SK-N-SH (cell line): ENCODE data around the gene NEK8. TPM values are rescaled to one million over a fixed set of nuclear protein-coding genes. Genes with fewer than 3 reads are reported as not detected.

Experiments used
- CTCF ChIA-PET: fragments of 300-600, 350-600 bp; formaldehyde crosslinking; extraction: SDS; loops from one replicate; lab custom pipeline; 2021; lab: Yijun Ruan, JAX
- POLR2A ChIA-PET: fragments of 350-600 bp; sonication (Branson Sonifier 250); formaldehyde crosslinking; extraction: SDS; loops from one replicate; lab custom pipeline; 2020; ENCODE audit warnings: antibody characterized with exemption, inconsistent platforms; lab: Yijun Ruan, JAX
- DNase-seq: peaks from one replicate; pipeline ENCODE4 v3.0.0; 2012
- H2AFZ ChIP-seq: fragments of 200-600 bp; sonication (generic); 2 replicates; pipeline ENCODE4 v1.8.1; 2016; ENCODE audit warnings: antibody characterized with exemption, mild to moderate bottlenecking, low read depth
- H3F3A ChIP-seq: fragments of 200-600 bp; sonication (generic); replicated peaks from 2 replicates; pipeline ENCODE3; 2016; ENCODE audit warnings: antibody characterized with exemption, mild to moderate bottlenecking; ENCODE audit not compliant: insufficient read depth
- H3K27ac ChIP-seq, 2 experiments: fragments of 200-500 bp in 1 of 2; fragments of 200-600 bp in 1 of 2; sonication (Bioruptor generic) in 1 of 2; sonication (generic), shearing (Covaris generic) in 1 of 2; 2 replicates each; pipeline versions ENCODE4 v1.5.1 to v1.6.1; 2014 to 2016; ENCODE audit warnings: low read depth in 2 of 2, inconsistent platforms in 1 of 2, low read length in 1 of 2, mild to moderate bottlenecking in 1 of 2, mixed read lengths in 1 of 2
- H3K27me3 ChIP-seq: fragments of 200-600 bp; sonication (generic), shearing (Covaris generic); 2 replicates; pipeline ENCODE4 v1.6.1; 2016; ENCODE audit warnings: mixed run types; ENCODE audit not compliant: insufficient read depth
- H3K36me3 ChIP-seq, 2 experiments: fragments of 200-500 bp in 1 of 2; fragments of 200-600 bp in 1 of 2; sonication (Bioruptor generic) in 1 of 2; sonication (generic) in 1 of 2; replicated peaks in 1 of 2; 2 replicates each; pipeline versions ENCODE3 to v1.5.1; 2014 to 2016; ENCODE audit warnings: low read length in 1 of 2, mild to moderate bottlenecking in 1 of 2; ENCODE audit not compliant: insufficient read depth in 2 of 2, control insufficient read depth in 1 of 2
- H3K4me1 ChIP-seq, 2 experiments: fragments of 200-500 bp in 1 of 2; fragments of 200-600 bp in 1 of 2; sonication (Bioruptor generic) in 1 of 2; sonication (generic), shearing (Covaris generic) in 1 of 2; 2 replicates each; pipeline versions ENCODE4 v1.5.1 to v1.6.1; 2014 to 2016; ENCODE audit warnings: low read depth in 1 of 2, low read length in 1 of 2, mixed run types in 1 of 2; ENCODE audit not compliant: insufficient read depth in 2 of 2, control insufficient read depth in 1 of 2
- H3K4me2 ChIP-seq: fragments of 200-600 bp; sonication (generic), shearing (Covaris generic); 2 replicates; pipeline ENCODE4 v1.6.1; 2017; ENCODE audit warnings: mixed run types
- H3K4me3 ChIP-seq, 2 experiments: fragments of 200-500 bp in 1 of 2; fragments of 200-600 bp in 1 of 2; sonication (Bioruptor generic) in 1 of 2; sonication (generic), shearing (Covaris generic) in 1 of 2; 2 replicates each; pipeline versions ENCODE4 v1.5.1 to v1.8.1; 2014 to 2016; ENCODE audit warnings: low read depth in 2 of 2, inconsistent platforms in 1 of 2, low read length in 1 of 2, mild to moderate bottlenecking in 1 of 2, mixed read lengths in 1 of 2, moderate library complexity in 1 of 2
- H3K79me2 ChIP-seq: fragments of 200-600 bp; sonication (generic); 2 replicates; pipeline ENCODE4 v1.8.1; 2017; ENCODE audit warnings: mild to moderate bottlenecking; ENCODE audit not compliant: insufficient read depth
- H3K9ac ChIP-seq: fragments of 200-600 bp; sonication (generic); 2 replicates; pipeline ENCODE4 v1.6.1; 2017; ENCODE audit warnings: mixed run types
- H3K9me2 ChIP-seq: fragments of 200-600 bp; sonication (generic); 2 replicates; pipeline ENCODE4 v1.6.1; 2017; ENCODE audit warnings: mixed run types
- H3K9me3 ChIP-seq: fragments of 200-600 bp; sonication (generic); 2 replicates; pipeline ENCODE4 v1.6.1; 2017; ENCODE audit warnings: mixed run types, mild to moderate bottlenecking, moderate library complexity
- H4K20me1 ChIP-seq: fragments of 200-600 bp; sonication (generic); 2 replicates; pipeline ENCODE4 v1.6.1; 2017; ENCODE audit warnings: mild to moderate bottlenecking, mixed run types; ENCODE audit not compliant: insufficient read depth
- CHD2 ChIP-seq: fragments of 150-350 bp; IDR thresholded peaks from 2 replicates; pipeline ENCODE4 v1.6.1; 2018; ENCODE audit warnings: low read length; ENCODE audit not compliant: partially characterized antibody
- FOSL2 ChIP-seq: IDR thresholded peaks from 2 replicates; pipeline ENCODE4 v1.4.0; 2012; ENCODE audit warnings: low read depth, mild to moderate bottlenecking, moderate library complexity, borderline replicate concordance
- FOXJ3 ChIP-seq: sonication (generic); formaldehyde crosslinking; IDR thresholded peaks from 2 replicates; pipeline ENCODE4 v1.5.1; 2020; ENCODE audit warnings: mild to moderate bottlenecking, missing genetic modification reagents
- FOXM1 ChIP-seq: IDR thresholded peaks from 2 replicates; pipeline ENCODE4 v1.4.0; 2012; ENCODE audit warnings: low read depth, mild to moderate bottlenecking
- GATA2 ChIP-seq: sonication (generic); formaldehyde crosslinking; IDR thresholded peaks from 2 replicates; pipeline ENCODE4 v1.5.0; 2020; ENCODE audit warnings: mild to moderate bottlenecking, missing genetic modification reagents
- JUND ChIP-seq: IDR thresholded peaks from 2 replicates; pipeline ENCODE4 v1.4.0; 2012
- MXI1 ChIP-seq: IDR thresholded peaks from 2 replicates; pipeline ENCODE4 v1.6.1; 2012; ENCODE audit warnings: mild to moderate bottlenecking, low read depth, low read length, improper control_type of control experiment
- PBX3 ChIP-seq: IDR thresholded peaks from 2 replicates; pipeline ENCODE4; 2012
- RAD21 ChIP-seq: IDR thresholded peaks from 2 replicates; pipeline ENCODE4 v1.6.1; 2012; ENCODE audit warnings: mild to moderate bottlenecking, low read length
- RCOR1 ChIP-seq: fragments of 150-350 bp; IDR thresholded peaks from 2 replicates; pipeline ENCODE4 v1.6.1; 2017; ENCODE audit warnings: antibody characterized with exemption, low read length
- REST ChIP-seq: IDR thresholded peaks from 2 replicates; pipeline ENCODE4 v1.6.1; 2012; ENCODE audit warnings: mild to moderate bottlenecking, low read depth, low read length, moderate library complexity
- RXRA ChIP-seq: IDR thresholded peaks from 2 replicates; pipeline ENCODE4 v1.4.0; 2012; ENCODE audit warnings: low read depth, mild to moderate bottlenecking, borderline replicate concordance
- SIN3A ChIP-seq: IDR thresholded peaks from 2 replicates; pipeline ENCODE4 v1.6.1; 2012; ENCODE audit warnings: low read depth, mild to moderate bottlenecking, low read length, moderate library complexity, borderline replicate concordance
- YY1 ChIP-seq: IDR thresholded peaks from 2 replicates; pipeline ENCODE4 v1.4.0; 2012; ENCODE audit warnings: low read depth, mild to moderate bottlenecking
- WGBS: methylation state at CpG from one replicate; pipeline ENCODE4 v1.1.6; 2017; ENCODE audit warnings: low lambda C conversion rate; 5-methylcytosine and 5-hydroxymethylcytosine counted together
- polyA plus RNA-seq, 3 experiments: library from polyadenylated mRNA; depleted of rRNA; stranded (reverse); fragments of >200 nt; gene quantifications; 2 replicates each; pipeline ENCODE4 v1.2.3, GENCODE V29; 2012
- TF ChIP-seq, protein P1 (sequence below): IDR thresholded peaks from 2 replicates; pipeline ENCODE4 v1.4.0; 2012; ENCODE audit warnings: low read depth

Gene NEK8
- polyA plus RNA-seq, 1 of the 3 experiments (the other 2 are of a cell fraction), result 6.0 TPM

DNA sequence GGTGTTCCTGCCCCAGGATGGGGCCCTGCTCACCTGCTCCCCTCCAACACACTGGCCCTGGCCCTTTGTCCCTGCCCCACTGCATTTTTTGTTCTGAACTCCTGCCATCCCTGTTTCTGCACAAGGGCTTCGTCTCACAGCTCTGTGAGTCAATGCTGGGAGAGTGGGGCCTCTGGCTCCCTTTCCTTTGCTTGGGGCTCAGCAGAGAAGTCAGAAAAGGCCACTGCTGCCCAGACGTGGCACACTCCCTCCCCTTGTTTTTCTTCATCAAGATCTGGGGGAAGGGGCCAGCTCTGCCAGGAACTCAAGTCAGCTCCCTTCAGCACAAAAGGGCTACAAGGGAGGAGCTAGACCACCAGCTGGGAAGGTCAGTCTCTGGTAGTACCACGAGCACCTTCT, 25.8 kb upstream of the NEK8 start:
- TF ChIP-seq RCOR1 (no peak), SIN3A (no peak), PBX3 (no peak), FOSL2 (no peak), GATA2 (CRISPR knock-in tag) (no peak), FOXJ3 (CRISPR knock-in tag) (no peak), REST (no peak), RAD21 (no peak), MXI1 (no peak), YY1 (no peak)
- no peak overlapping the region for H3K4me2 ChIP-seq
- no peak overlapping the region for H3K4me3 ChIP-seq
- DNase-seq, result no peak
- 85% methylated on average over 3 of the region's 3 CpGs for WGBS
- no peak overlapping the region for H3K27ac ChIP-seq
- H3K27me3 ChIP-seq, result no peaks in the 10 kb centered on the region
- POLR2A ChIA-PET, result no interaction called here
- peaks cover 8% of the 10 kb centered on the region for H3F3A ChIP-seq
- no peaks in the 10 kb centered on the region for H3K79me2 ChIP-seq
- H3K9ac ChIP-seq, result no peak overlapping the region
- H3K9me3 ChIP-seq, result no peaks in the 10 kb centered on the region
- H3K9me2 ChIP-seq, result no peaks in the 10 kb centered on the region
- no peaks in the 10 kb centered on the region for H4K20me1 ChIP-seq
- CTCF ChIA-PET, result no interaction called here
- peaks cover 0 to 14% of the 10 kb centered on the region in 2 experiments; a peak in 1 of 4 replicates for H3K4me1 ChIP-seq
- H2AFZ ChIP-seq, result no peak overlapping the region
- peaks cover 23 to 63% of the 10 kb centered on the region in 2 experiments for H3K36me3 ChIP-seq

- H3K9me2 ChIP-seq, result no peaks in the 10 kb centered on the region
- H4K20me1 ChIP-seq, result no peaks in the 10 kb centered on the region
- peaks cover 14% of the 10 kb centered on the region for H3F3A ChIP-seq
- POLR2A ChIA-PET, result interaction anchor here (1.1 kb wide), 1 partner anchor 11 kb away, joined by 3 read pairs; no protein-coding TSS in a partner anchor
- whole genome bisulfite sequencing, result 95% methylated on average over 16 of the region's 16 CpGs
- peaks cover 21 to 54% of the 10 kb centered on the region in 2 experiments for H3K36me3 ChIP-seq
- no peak overlapping the region for H3K4me3 ChIP-seq
- no peak for TF ChIP-seq CHD2
- TF ChIP-seq FOXJ3 (CRISPR knock-in tag), result no peak
- no peak for TF ChIP-seq GATA2 (CRISPR knock-in tag)
- TF ChIP-seq, protein P1, sequence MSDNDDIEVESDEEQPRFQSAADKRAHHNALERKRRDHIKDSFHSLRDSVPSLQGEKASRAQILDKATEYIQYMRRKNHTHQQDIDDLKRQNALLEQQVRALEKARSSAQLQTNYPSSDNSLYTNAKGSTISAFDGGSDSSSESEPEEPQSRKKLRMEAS, result no peak
- TF ChIP-seq MXI1, result no peak
- TF ChIP-seq FOXM1, result no peak
- no peak for TF ChIP-seq RXRA
- no peak for TF ChIP-seq JUND
- TF ChIP-seq, all 33 proteins: peak for 0
- no peak for DNase-seq
- CTCF ChIA-PET, result interaction anchor here (0.8 to 1.2 kb wide), 2 partner anchors 41 to 45 kb away, joined by 3 read pairs; no protein-coding TSS in a partner anchor
- Histone ChIP-seq H3K27ac (no peak overlapping the region; a peak in 1 of 4 replicates), H3K4me2 (no peak overlapping the region), H2AFZ (no peak overlapping the region), H3K79me2 (no peaks in the 10 kb centered on the region), H3K9ac (no peak overlapping the region), H3K27me3 (no peaks in the 10 kb centered on the region), H3K9me3 (no peaks in the 10 kb centered on the region), H3K4me1 (peaks cover 0 to 14% of the 10 kb centered on the region in 2 experiments; a peak in 1 of 4 replicates)
These were observed 24.9 kb upstream of the NEK8 start for GRCh38 chr17:28703552-28704218.
